NCI-H2029 treated with DMSO at 0.1 percent for 48 hours (cell line): ENCODE measurements around the gene ITM2C.

ENCODE experiments used
- DNase-seq: peaks from one replicate; lab custom pipeline; 2025; lab: John Stamatoyannopoulos, UW

Gene ITM2C

DNA sequence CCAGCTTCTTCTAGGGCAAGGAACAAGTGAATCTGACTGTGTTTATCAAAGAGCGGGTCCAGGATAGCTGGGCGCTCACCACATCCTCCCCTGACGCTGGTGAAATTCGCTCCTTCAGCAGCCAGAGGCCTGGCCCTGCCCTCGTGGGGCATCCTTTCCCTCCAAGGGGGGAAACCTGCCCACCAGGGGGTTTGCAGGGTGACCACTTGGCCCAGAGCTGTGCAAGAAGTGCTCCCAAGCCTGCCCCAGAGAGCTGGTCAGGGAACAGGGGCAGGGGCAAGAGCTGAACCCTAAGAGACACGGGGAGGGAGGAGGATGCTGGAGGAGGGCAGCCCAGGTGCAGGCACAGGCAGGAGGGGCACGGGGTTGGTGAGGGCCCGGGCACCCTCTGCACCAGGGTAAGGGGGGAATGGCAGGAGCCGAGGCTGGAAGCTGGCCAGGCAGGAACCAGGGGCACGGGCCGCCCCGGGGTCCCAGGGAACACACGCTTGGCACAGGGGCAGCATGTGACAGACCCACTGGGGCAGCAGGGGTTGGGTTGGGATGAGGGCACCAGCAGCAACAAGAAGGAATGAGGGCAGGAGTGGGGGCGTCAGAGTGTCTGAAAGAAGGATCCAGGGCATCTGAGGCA, 63.1 kb downstream of the ITM2C start:
- no peak for DNase-seq
